Esophagus muscularis mucosa (tissue), 3 donors: ENCODE results near the gene OGA.

Source experiments
- POLR2A ChIP-seq: fragments of 450-650 bp; IDR thresholded peaks from one replicate; pipeline ENCODE4 v1.6.1; 2017; ENCODE audit warnings: antibody characterized with exemption, moderate library complexity, mild to moderate bottlenecking, low read depth
- POLR2AphosphoS5 ChIP-seq, 2 donors: sonication (generic); formaldehyde crosslinking; IDR thresholded peaks; one replicate each; pipeline ENCODE4 v1.6.1; 2017; ENCODE audit warnings: antibody characterized with exemption in 2 of 2
- TF ChIP-seq, protein P1 (sequence below), 3 experiments: fragments of 200-600 bp in 2 of 3; fragments of 450-650 bp in 1 of 3; sonication (generic) in 2 of 3; IDR thresholded peaks; one replicate each; pipeline ENCODE4 v1.5.1; 2017 to 2019; ENCODE audit warnings: antibody characterized with exemption in 3 of 3, mild to moderate bottlenecking in 2 of 3, moderate library complexity in 1 of 3

GRCh38 chr10:101761226-101761625, 57.0 kb downstream of the OGA start:
- no peak for TF ChIP-seq POLR2A
- TF ChIP-seq, protein P1, sequence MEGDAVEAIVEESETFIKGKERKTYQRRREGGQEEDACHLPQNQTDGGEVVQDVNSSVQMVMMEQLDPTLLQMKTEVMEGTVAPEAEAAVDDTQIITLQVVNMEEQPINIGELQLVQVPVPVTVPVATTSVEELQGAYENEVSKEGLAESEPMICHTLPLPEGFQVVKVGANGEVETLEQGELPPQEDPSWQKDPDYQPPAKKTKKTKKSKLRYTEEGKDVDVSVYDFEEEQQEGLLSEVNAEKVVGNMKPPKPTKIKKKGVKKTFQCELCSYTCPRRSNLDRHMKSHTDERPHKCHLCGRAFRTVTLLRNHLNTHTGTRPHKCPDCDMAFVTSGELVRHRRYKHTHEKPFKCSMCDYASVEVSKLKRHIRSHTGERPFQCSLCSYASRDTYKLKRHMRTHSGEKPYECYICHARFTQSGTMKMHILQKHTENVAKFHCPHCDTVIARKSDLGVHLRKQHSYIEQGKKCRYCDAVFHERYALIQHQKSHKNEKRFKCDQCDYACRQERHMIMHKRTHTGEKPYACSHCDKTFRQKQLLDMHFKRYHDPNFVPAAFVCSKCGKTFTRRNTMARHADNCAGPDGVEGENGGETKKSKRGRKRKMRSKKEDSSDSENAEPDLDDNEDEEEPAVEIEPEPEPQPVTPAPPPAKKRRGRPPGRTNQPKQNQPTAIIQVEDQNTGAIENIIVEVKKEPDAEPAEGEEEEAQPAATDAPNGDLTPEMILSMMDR (IDR thresholded peaks at IDR 0.05), result no peak
- TF ChIP-seq POLR2AphosphoS5 (IDR thresholded peaks at IDR 0.05), result no peak
